HEK293 (cell line): ENCODE results near the gene ASIC4.
A peak's percentile ranks its signal among the peaks of the same experiment; 100 is the strongest.

Experiments used
- CTCF ChIA-PET: fragments of 350-600 bp; formaldehyde crosslinking; extraction: SDS; loops from one replicate; lab custom pipeline; 2021; ENCODE audit warnings: antibody characterized with exemption; lab: Yijun Ruan, JAX
- POLR2A ChIA-PET: fragments of 300-600 bp; formaldehyde crosslinking; extraction: SDS; loops from one replicate; lab custom pipeline; 2020; ENCODE audit warnings: antibody characterized with exemption, inconsistent platforms; lab: Yijun Ruan, JAX
- H3K27ac ChIP-seq: fragments of 200-500 bp; sonication (Bioruptor generic); 2 replicates; pipeline ENCODE4 v1.5.1; 2014; ENCODE audit warnings: low read depth, low read length, control low read depth, inconsistent platforms; ENCODE audit errors: extremely low read depth
- H3K36me3 ChIP-seq, 2 experiments: fragments of 200-500 bp in 1 of 2; sonication (Bioruptor generic) in 1 of 2; 1 replicate in 1 of 2; 2 replicates in 1 of 2; pipeline ENCODE4 v1.5.1; 2014 to 2017; ENCODE audit warnings: inconsistent platforms in 2 of 2, low read length in 2 of 2; ENCODE audit not compliant: control insufficient read depth in 2 of 2, insufficient read depth in 1 of 2
- H3K4me1 ChIP-seq: fragments of 200-500 bp; sonication (Bioruptor generic); 2 replicates; pipeline ENCODE4 v1.5.1; 2014; ENCODE audit warnings: mild to moderate bottlenecking, low read length, inconsistent platforms; ENCODE audit not compliant: control insufficient read depth, insufficient read depth
- H3K4me3 ChIP-seq: 2 replicates; pipeline ENCODE4 v1.5.1; 2011; ENCODE audit warnings: low read depth, mild to moderate bottlenecking, control low read depth, low read length, moderate library complexity
- H3K9me3 ChIP-seq: fragments of 200-500 bp; sonication (Bioruptor generic); 2 replicates; pipeline ENCODE4 v1.5.1; 2014; ENCODE audit warnings: low read depth, low read length, inconsistent platforms; ENCODE audit not compliant: control insufficient read depth, insufficient read depth
- GFI1B ChIP-seq: fragments of 450-650 bp; formaldehyde crosslinking; IDR thresholded peaks from 2 replicates; pipeline ENCODE4 v1.5.1; 2016; ENCODE audit warnings: missing biosample characterization, missing genetic modification characterization
- KLF8 ChIP-seq: fragments of 450-650 bp; formaldehyde crosslinking; IDR thresholded peaks from 2 replicates; pipeline ENCODE4 v1.5.1; 2016; ENCODE audit warnings: missing biosample characterization, missing genetic modification characterization
- MYNN ChIP-seq: fragments of 450-650 bp; formaldehyde crosslinking; IDR thresholded peaks from 2 replicates; pipeline ENCODE4 v1.5.1; 2016; ENCODE audit warnings: missing biosample characterization, missing genetic modification characterization, borderline replicate concordance
- OVOL3 ChIP-seq: fragments of 450-650 bp; formaldehyde crosslinking; IDR thresholded peaks from 2 replicates; pipeline ENCODE4 v1.5.1; 2016; ENCODE audit warnings: missing biosample characterization, missing genetic modification characterization
- PATZ1 ChIP-seq: fragments of 450-650 bp; formaldehyde crosslinking; IDR thresholded peaks from 2 replicates; pipeline ENCODE4 v1.5.1; 2016; ENCODE audit warnings: missing biosample characterization, missing genetic modification characterization
- PBX3 ChIP-seq: sonication (generic); formaldehyde crosslinking; IDR thresholded peaks from 2 replicates; pipeline ENCODE4 v1.8.1; 2022; ENCODE audit warnings: mild to moderate bottlenecking, moderate library complexity, missing genetic modification reagents
- REPIN1 ChIP-seq: fragments of 450-650 bp; formaldehyde crosslinking; IDR thresholded peaks from 2 replicates; pipeline ENCODE4 v1.5.1; 2017; ENCODE audit warnings: missing biosample characterization, missing genetic modification characterization, low read depth
- SP3 ChIP-seq: fragments of 450-650 bp; formaldehyde crosslinking; IDR thresholded peaks from 2 replicates; pipeline ENCODE4 v1.5.1; 2016; ENCODE audit warnings: missing biosample characterization, missing genetic modification characterization
- ZBTB21 ChIP-seq: fragments of 450-650 bp; formaldehyde crosslinking; IDR thresholded peaks from 2 replicates; pipeline ENCODE4 v1.5.1; 2017; ENCODE audit warnings: missing biosample characterization, missing genetic modification characterization
- ZNF133 ChIP-seq: fragments of 450-650 bp; formaldehyde crosslinking; IDR thresholded peaks from 2 replicates; pipeline ENCODE4 v1.5.1; 2016; ENCODE audit warnings: missing biosample characterization, missing genetic modification characterization
- ZNF155 ChIP-seq: fragments of 450-650 bp; formaldehyde crosslinking; IDR thresholded peaks from 2 replicates; pipeline ENCODE4 v1.5.1; 2016; ENCODE audit warnings: missing biosample characterization, missing genetic modification characterization
- ZNF157 ChIP-seq: fragments of 450-650 bp; formaldehyde crosslinking; IDR thresholded peaks from 2 replicates; pipeline ENCODE4 v1.5.1; 2016; ENCODE audit warnings: missing biosample characterization, missing genetic modification characterization
- ZNF223 ChIP-seq: fragments of 450-650 bp; formaldehyde crosslinking; IDR thresholded peaks from 2 replicates; pipeline ENCODE4 v1.5.1; 2016; ENCODE audit warnings: missing biosample characterization, missing genetic modification characterization
- ZNF26 ChIP-seq: fragments of 450-650 bp; formaldehyde crosslinking; IDR thresholded peaks from 2 replicates; pipeline ENCODE4 v1.5.1; 2016; ENCODE audit warnings: missing biosample characterization, missing genetic modification characterization
- ZNF37A ChIP-seq: fragments of 450-650 bp; IDR thresholded peaks from 2 replicates; pipeline ENCODE4 v1.5.1; 2018; ENCODE audit warnings: missing biosample characterization, missing genetic modification characterization
- ZNF404 ChIP-seq: fragments of 450-650 bp; formaldehyde crosslinking; IDR thresholded peaks from 2 replicates; pipeline ENCODE4 v1.5.1; 2017; ENCODE audit warnings: missing biosample characterization, missing genetic modification characterization
- ZNF416 ChIP-seq: fragments of 450-650 bp; formaldehyde crosslinking; IDR thresholded peaks from 2 replicates; pipeline ENCODE4 v1.5.1; 2016; ENCODE audit warnings: missing biosample characterization, missing genetic modification characterization
- ZNF626 ChIP-seq: fragments of 450-650 bp; sonication (Bioruptor Pico); formaldehyde crosslinking; IDR thresholded peaks from 2 replicates; pipeline ENCODE4 v1.5.1; 2018; ENCODE audit warnings: missing biosample characterization, missing genetic modification characterization, inconsistent platforms
- ZNF664 ChIP-seq: fragments of 450-650 bp; formaldehyde crosslinking; IDR thresholded peaks from 2 replicates; pipeline ENCODE4 v1.5.1; 2016; ENCODE audit warnings: missing biosample characterization, missing genetic modification characterization
- ZXDB ChIP-seq: fragments of 450-650 bp; formaldehyde crosslinking; IDR thresholded peaks from 2 replicates; pipeline ENCODE4 v1.5.1; 2016; ENCODE audit warnings: missing biosample characterization, missing genetic modification characterization

The ASIC4 gene

GRCh38 chr2:219496825-219497494, 17.3 kb upstream of the ASIC4 start:
- no peak for TF ChIP-seq SP3 (tag by site-specific recombination)
- no peak for TF ChIP-seq ZNF37A
- TF ChIP-seq ZNF155 (tag by site-specific recombination) = no peak
- no peak for TF ChIP-seq PATZ1
- POLR2A ChIA-PET = interaction anchor here (0.5 to 2.3 kb wide), 2 partner anchors 11 to 109 kb away, joined by 3 to 12 read pairs; partner anchors contain the start of gene DNPEP
- Histone ChIP-seq H3K27ac (no peak overlapping the region), H3K36me3 (peaks cover 0 to 4% of the 10 kb centered on the region in 2 experiments; a peak in 1 of 3 replicates), H3K4me3 (no peak overlapping the region), H3K4me1 (peaks cover 8% of the 10 kb centered on the region; the same call in 1 of the 2 replicates), H3K9me3 (no peaks in the 10 kb centered on the region)
- CTCF ChIA-PET = interaction anchor here (0.6 to 11.4 kb wide), 8 partner anchors 11 to 105 kb away, joined by 3 to 252 read pairs (median 52); partner anchors contain the start of gene ASIC4

DNA sequence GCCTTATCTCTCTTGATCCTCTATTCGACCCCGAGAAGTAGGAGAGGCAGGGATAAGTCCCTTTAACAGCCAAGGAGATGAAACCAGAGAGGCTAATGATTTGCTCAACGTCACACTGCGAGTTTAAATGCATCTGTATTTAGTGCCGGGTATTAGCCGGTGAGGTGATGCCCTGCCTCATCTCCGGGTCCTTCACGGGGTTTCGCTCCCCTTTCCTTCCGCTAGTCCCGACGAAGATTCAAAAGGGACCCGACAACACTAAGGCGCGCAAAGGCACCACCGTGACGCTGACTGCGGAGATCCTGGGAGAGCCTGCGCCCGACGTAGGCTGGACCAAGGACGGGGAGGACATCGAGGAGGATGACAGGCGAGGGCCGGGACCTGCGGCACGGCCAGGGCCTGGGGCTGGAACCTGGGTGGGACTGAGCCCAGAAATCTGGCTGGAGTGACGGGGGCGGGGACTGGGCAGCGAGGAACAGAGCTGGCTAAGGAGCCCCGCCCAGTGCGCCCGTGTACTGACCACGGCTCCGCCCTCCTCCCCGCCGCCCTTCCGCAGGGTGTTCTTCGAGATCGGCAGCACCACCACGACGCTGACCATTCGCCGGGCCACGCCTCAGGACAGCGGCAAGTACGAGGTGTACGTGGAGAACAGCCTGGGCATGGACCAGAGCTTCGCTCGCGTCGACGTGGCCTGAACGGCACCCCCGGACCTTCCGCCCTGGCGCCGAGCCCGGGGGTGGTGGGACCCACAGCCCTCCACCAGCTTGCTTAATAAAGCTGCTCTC, 16.6 kb upstream of the ASIC4 start:
- peak overlapping the region; percentile 24; the same call in 1 of the 2 replicates for H3K27ac ChIP-seq
- TF ChIP-seq PBX3 (CRISPR knock-in tag) = 0 out of 2 replicates have a peak, but pooled peaks have one; percentile 26
- peak; percentile 85 for TF ChIP-seq ZNF664 (tag by site-specific recombination)
- no peak for TF ChIP-seq ZXDB
- CTCF ChIA-PET = interaction anchor here (0.6 to 11.4 kb wide), 8 partner anchors 11 to 106 kb away, joined by 4 to 252 read pairs (median 36); partner anchors contain the start of gene ASIC4

DNA sequence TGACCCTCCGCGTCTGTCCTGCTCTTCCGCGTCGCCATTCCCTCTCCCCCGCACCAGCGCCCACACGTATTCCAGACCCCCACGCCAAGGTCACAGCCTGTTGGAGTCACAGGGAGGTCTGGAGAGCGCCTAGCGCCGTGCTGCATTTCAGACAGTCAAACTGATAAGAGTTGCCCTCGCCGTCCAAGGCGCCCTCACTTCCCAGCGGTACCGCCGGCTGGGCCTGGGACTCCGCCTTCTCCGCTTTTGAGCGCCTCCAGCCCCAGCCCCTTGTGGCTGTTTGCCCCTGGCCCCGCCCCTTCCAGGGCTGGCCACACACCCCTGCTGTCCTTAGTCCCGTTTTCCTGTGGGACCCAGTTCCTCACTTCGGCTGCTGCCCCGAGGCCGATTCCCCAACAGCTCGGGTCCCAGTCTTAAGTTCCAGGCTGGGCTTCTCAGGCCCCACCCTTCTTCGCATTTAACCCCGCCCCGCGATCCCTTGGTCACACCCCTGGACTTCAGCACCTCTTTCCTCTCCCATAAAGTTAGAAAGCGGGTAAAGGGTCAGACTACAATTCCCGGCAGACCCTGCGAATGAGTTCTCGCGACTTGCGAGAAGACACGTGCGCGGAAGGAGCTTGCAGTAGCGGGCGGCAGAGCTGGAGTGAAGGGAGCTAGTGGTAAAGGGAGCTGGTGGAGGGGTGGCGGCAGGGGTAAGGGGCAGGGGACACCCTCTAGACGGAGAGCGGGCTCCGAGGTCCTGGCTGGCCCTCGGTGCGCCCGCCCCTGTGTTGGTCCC, 15.8 kb upstream of the ASIC4 start, which contains the start of gene GMPPA:
Gene GMPPA, plus strand, starts transcription at position 612 of the 778 bp plus-strand sequence. CDS start 1,085 bp downstream, outside the sequence.
- Histone ChIP-seq H3K27ac (peak within 1 kb of the TSS; percentile 33; the same call in 1 of the 2 replicates), H3K4me3 (peak within 1 kb of the TSS; percentile 69), H3K36me3 (peaks cover 0 to 12% of the 10 kb centered on the region in 2 experiments; a peak in 1 of 3 replicates), H3K4me1 (peaks cover 8% of the 10 kb centered on the region; the same call in 1 of the 2 replicates), H3K9me3 (no peaks in the 10 kb centered on the region)
- POLR2A ChIA-PET = interaction anchor here (0.8 to 2.3 kb wide), 20 partner anchors 9 to 111 kb away, joined by 3 to 21 read pairs (median 4); partner anchors contain the start of genes ASIC4, CHPF, DNPEP and TMEM198
- CTCF ChIA-PET = interaction anchor here (0.7 to 11.4 kb wide), 9 partner anchors 13 to 524 kb away, joined by 3 to 252 read pairs (median 11); partner anchors contain the start of gene ASIC4
- no peak for TF ChIP-seq ZNF626 (tag by site-specific recombination)
- no peak for TF ChIP-seq ZNF404 (tag by site-specific recombination)
- TF ChIP-seq REPIN1 = no peak
- 0 out of 2 replicates have a peak, but pooled peaks have one; percentile 66 for TF ChIP-seq KLF8 (tag by site-specific recombination)
- no peak for TF ChIP-seq ZNF26
- no peak for TF ChIP-seq ZNF157 (tag by site-specific recombination)
- TF ChIP-seq OVOL3 (tag by site-specific recombination) = no peak
- no peak for TF ChIP-seq ZBTB21 (tag by site-specific recombination)
- TF ChIP-seq PATZ1 = peak; percentile 57
- no peak for TF ChIP-seq GFI1B (tag by site-specific recombination)
- TF ChIP-seq MYNN = no peak
- TF ChIP-seq ZNF133 = no peak
- TF ChIP-seq ZNF416 (tag by site-specific recombination) = no peak
- TF ChIP-seq ZNF223 = no peak

More for the DNA sequence above, 16.6 kb upstream of the ASIC4 start:
- Histone ChIP-seq H3K4me3 (peak overlapping the region; percentile 69), H3K9me3 (no peaks in the 10 kb centered on the region), H3K4me1 (peaks cover 8% of the 10 kb centered on the region; the same call in 1 of the 2 replicates), H3K36me3 (peaks cover 0 to 8% of the 10 kb centered on the region in 2 experiments; a peak in 1 of 3 replicates)
- POLR2A ChIA-PET = interaction anchor here (0.5 to 2.3 kb wide), 16 partner anchors 10 to 110 kb away, joined by 3 to 21 read pairs (median 5); partner anchors contain the start of genes ASIC4, CHPF, DNPEP and TMEM198
